Mesothelial cell of epicardium (in vitro differentiated cells): ENCODE data around the gene SEMA6A. TPM values are rescaled to one million over a fixed set of nuclear protein-coding genes. Genes with fewer than 3 reads are reported as not detected.

Experiments
- DNase-seq, 2 experiments: peaks; one replicate each; pipeline ENCODE4 v3.0.0; 2021; ENCODE audit warnings: low spot score in 2 of 2; ENCODE audit not compliant: unreplicated experiment in 2 of 2
- H3K27ac Mint-ChIP-seq: 2 replicates; pipeline ENCODE4 v1.8.0; 2021; ENCODE audit warnings: mixed read lengths
- H3K27me3 Mint-ChIP-seq: 2 replicates; pipeline ENCODE4 v1.8.0; 2021; ENCODE audit warnings: low read depth, mixed read lengths
- H3K36me3 Mint-ChIP-seq: 2 replicates; pipeline ENCODE4 v1.8.0; 2021; ENCODE audit warnings: mixed read lengths
- H3K4me1 Mint-ChIP-seq: 2 replicates; pipeline ENCODE4 v1.8.0; 2021; ENCODE audit warnings: mixed read lengths
- H3K4me3 Mint-ChIP-seq: 2 replicates; pipeline ENCODE4 v1.8.0; 2021; ENCODE audit warnings: mild to moderate bottlenecking, moderate library complexity, mixed read lengths
- H3K9me3 Mint-ChIP-seq: 2 replicates; pipeline ENCODE4 v1.8.0; 2021; ENCODE audit warnings: mixed read lengths
- CTCF ChIP-seq: fragments of 200-600 bp; sonication (generic); IDR thresholded peaks from one replicate; pipeline ENCODE4 v1.5.0; 2021; ENCODE audit warnings: antibody characterized with exemption; ENCODE audit not compliant: unreplicated experiment
- total RNA-seq: library from RNA; stranded (reverse); gene quantifications from 3 replicates; pipeline ENCODE4 v1.2.1, GENCODE V29; 2021

Gene SEMA6A
- total RNA-seq, 1 donor from 2014 or later: 129 TPM

- no peak overlapping the region for H3K27ac Mint-ChIP-seq
- peaks cover 10% of the 10 kb centered on the region for H3K4me1 Mint-ChIP-seq
- DNase-seq: no peak
- no peak for TF ChIP-seq CTCF
- no peaks in the 10 kb centered on the region for H3K9me3 Mint-ChIP-seq
- no peaks in the 10 kb centered on the region for H3K27me3 Mint-ChIP-seq
- H3K36me3 Mint-ChIP-seq: no peaks in the 10 kb centered on the region
- H3K4me3 Mint-ChIP-seq: no peak overlapping the region
Observed at GRCh38 chr5:116613445-116613844, 38.8 kb upstream of the SEMA6A start.

- DNase-seq: no peak
- no peak overlapping the region for H3K4me3 Mint-ChIP-seq
- TF ChIP-seq CTCF: no peak
- H3K4me1 Mint-ChIP-seq: peaks cover 10% of the 10 kb centered on the region
- H3K9me3 Mint-ChIP-seq: peaks cover 6% of the 10 kb centered on the region
- peaks cover 2% of the 10 kb centered on the region for H3K36me3 Mint-ChIP-seq
- H3K27me3 Mint-ChIP-seq: no peaks in the 10 kb centered on the region
- no peak overlapping the region for H3K27ac Mint-ChIP-seq
Observed at GRCh38 chr5:116612431-116612830, 37.8 kb upstream of the SEMA6A start.

GRCh38 chr5:116605310-116606070 is 30.9 kb upstream of the SEMA6A start:
- Mint-ChIP-seq H3K36me3 (peaks cover 2% of the 10 kb centered on the region), H3K4me1 (peaks cover 6% of the 10 kb centered on the region), H3K27me3 (no peaks in the 10 kb centered on the region), H3K9me3 (peaks cover 8% of the 10 kb centered on the region), H3K27ac (no peak overlapping the region), H3K4me3 (no peak overlapping the region)
- no peak for TF ChIP-seq CTCF
- no peak for DNase-seq

GRCh38 chr5:116604805-116605204 is 30.2 kb upstream of the SEMA6A start:
- Mint-ChIP-seq H3K4me3 (no peak overlapping the region), H3K4me1 (peaks cover 13% of the 10 kb centered on the region)

GRCh38 chr5:116600876-116601275 is 26.3 kb upstream of the SEMA6A start:
- no peak overlapping the region for H3K27ac Mint-ChIP-seq
- no peaks in the 10 kb centered on the region for H3K36me3 Mint-ChIP-seq
- H3K9me3 Mint-ChIP-seq: no peaks in the 10 kb centered on the region
- no peaks in the 10 kb centered on the region for H3K27me3 Mint-ChIP-seq
- H3K4me1 Mint-ChIP-seq: peaks cover 16% of the 10 kb centered on the region
- no peak for DNase-seq
- no peak for TF ChIP-seq CTCF
- no peak overlapping the region for H3K4me3 Mint-ChIP-seq

More at GRCh38 chr5:116604805-116605204, 30.2 kb upstream of the SEMA6A start:
- no peaks in the 10 kb centered on the region for H3K27me3 Mint-ChIP-seq
- DNase-seq: no peak
- TF ChIP-seq CTCF: no peak
- H3K27ac Mint-ChIP-seq: no peak overlapping the region
- H3K9me3 Mint-ChIP-seq: peaks cover 8% of the 10 kb centered on the region
- peaks cover 2% of the 10 kb centered on the region for H3K36me3 Mint-ChIP-seq
